ENCODE results near the gene ABHD1.

Gene ABHD1

DNA sequence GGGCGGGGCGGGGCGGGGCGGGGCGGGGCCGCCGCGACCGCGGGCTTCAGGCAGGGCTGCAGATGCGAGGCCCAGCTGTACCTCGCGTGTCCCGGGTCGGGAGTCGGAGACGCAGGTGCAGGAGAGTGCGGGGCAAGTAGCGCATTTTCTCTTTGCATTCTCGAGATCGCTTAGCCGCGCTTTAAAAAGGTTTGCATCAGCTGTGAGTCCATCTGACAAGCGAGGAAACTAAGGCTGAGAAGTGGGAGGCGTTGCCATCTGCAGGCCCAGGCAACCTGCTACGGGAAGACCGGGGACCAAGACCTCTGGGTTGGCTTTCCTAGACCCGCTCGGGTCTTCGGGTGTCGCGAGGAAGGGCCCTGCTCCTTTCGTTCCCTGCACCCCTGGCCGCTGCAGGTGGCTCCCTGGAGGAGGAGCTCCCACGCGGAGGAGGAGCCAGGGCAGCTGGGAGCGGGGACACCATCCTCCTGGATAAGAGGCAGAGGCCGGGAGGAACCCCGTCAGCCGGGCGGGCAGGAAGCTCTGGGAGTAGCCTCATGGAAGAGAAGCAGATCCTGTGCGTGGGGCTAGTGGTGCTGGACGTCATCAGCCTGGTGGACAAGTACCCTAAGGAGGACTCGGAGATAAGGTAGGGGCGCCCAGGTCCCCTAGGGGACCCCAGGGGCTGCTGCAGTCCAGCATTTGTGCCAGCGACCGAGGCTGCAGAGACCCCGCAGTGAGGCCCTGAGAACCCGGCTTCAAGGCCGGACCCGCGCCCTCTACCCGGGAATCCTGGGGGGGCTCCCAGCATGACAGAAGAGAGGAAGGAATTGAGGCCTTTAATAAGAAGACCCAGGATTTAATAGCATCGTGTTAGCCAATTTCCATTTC is 36.7 kb upstream of the ABHD1 start, which contains the start of gene KHK:
Gene KHK, plus strand, starts transcription at position 49 of the 870 bp plus-strand sequence. Its CDS starts 488 bp downstream, at position 537.
- no peak for DNase-seq (ENCODE audit: low read depth)

DNA sequence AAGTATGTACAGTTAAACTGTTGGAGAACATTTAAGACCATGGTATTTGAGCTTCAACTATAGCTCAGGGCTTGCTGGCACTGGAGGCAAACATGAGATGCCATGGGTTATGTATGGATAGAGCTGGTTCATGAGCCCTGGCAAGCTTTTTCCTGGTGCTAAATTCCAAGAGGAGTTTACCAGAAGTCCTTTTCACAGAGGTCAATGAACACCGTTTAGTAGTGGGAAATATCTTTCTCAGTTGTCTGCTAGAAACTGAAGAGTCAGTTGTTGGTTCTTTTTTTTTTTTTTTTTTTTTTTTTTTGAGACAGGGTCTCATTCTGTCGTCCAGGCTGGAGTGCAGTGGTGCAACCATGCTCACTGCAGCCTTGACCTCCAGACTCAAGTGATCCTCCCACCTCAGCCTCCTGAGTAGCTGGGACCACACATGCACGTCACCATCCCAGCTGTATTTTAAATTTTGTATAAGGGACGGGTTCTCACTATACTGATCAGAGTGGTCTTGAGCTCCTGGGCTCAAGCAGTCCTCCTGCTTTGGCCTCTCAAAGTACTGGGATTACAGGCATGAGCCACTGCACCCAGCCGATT is 35.7 kb upstream of the ABHD1 start:
- no peak for DNase-seq (ENCODE audit: low read depth)

DNA sequence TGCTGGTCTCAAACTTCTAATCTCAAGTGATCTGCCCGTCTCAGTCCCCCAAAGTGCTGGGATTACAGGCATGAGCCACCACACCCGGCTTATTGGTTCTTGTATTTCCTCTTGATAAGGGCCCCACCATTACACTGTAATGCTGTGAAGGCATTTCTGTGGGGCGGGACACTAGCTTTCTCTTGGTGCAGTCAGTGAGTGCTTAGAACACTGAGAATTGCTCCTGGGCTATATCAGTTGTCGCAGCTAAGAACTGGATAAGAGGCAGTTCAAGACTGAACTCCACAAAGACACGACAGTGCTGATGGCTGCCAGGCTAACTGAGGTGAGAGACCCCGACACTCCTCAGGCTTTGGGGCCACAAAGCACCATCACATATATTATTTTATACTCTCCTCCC is 35.0 kb upstream of the ABHD1 start:
- no peak for DNase-seq (ENCODE audit: low read depth)

DNA sequence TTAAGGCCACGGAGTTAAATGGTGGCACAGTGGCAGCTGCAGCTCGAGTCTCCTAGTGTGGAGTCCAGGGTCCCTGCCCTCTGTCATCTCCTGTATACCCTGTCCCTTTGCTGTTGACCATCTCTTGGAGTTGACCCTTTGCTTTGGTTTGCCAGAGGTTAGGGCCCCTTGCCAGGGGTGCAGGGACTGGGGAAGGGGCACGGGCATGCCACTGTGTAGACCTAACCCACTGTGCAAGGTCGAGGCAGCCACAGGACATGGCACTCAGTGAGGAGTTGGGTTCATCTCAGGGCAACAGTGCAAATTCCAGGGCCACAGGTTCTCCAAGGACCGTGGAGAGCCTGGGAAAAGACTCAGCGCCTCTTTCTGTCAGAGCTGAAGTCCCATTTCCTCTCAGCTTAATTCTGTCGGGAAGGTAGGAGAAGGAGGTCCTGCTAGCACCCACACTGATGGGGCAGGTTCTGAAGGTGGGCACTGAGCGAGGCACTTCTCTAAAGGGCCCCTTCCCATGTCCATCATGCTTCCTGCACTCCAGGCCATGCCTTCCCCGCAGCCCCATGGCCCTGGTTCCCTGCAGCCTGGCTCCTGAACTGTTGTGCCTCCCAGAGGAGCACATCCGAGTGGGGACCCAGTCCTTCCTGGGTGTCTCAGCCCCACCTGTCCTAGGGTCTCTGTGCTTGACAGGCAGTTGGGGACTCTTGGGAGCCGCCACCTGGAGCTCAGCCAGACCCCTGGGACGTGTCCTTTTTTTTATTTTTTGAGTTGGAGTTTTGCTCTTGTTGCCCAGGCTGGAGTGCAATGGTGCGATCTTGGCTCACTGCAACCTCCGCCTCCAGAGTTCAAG is 34.3 kb upstream of the ABHD1 start:
- DNase-seq (ENCODE audit: low read depth) = no peak

DNA sequence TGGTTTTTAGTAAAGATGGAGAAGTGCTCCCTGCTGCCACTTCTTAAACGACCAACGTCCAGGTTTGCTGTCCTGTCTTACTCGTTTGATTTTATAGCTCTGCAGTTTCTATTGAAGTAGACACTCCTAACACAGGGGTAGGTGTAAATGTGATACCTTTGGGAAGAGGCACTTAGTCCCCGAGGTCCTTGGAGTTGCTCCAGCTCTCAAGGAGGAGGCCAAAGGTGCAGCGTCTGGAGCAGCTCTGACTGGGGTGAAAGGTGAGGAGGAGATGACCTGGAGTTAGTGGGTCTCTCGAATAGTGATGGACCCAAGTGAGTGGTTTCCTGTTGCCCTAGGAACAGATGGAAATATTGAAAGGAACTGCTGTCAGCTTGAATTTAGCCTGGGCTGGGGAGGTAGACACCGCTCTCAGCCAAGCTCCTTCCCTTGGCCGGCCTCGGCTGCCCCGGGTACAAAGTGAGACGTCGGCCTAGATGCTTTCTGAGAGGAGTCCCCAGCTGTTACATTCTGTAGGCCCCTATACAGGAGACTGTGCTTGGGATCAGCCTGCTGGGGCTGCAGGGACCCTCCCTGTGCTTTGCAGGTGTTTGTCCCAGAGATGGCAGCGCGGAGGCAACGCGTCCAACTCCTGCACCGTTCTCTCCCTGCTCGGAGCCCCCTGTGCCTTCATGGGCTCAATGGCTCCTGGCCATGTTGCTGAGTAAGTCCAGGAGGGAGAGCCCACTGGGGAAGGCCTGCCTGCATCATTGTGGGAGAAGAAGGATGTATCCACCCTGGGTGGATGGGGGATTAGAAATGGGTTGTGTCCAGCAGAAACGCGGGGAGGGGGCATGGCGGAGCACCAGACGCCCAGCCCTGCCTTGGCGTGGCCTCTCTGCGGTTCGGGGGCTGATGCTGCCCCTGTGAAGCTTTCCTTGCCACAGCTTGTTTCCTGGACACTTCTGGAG is 31.6 kb upstream of the ABHD1 start:
- DNase-seq (ENCODE audit: low read depth) = no peak

DNA sequence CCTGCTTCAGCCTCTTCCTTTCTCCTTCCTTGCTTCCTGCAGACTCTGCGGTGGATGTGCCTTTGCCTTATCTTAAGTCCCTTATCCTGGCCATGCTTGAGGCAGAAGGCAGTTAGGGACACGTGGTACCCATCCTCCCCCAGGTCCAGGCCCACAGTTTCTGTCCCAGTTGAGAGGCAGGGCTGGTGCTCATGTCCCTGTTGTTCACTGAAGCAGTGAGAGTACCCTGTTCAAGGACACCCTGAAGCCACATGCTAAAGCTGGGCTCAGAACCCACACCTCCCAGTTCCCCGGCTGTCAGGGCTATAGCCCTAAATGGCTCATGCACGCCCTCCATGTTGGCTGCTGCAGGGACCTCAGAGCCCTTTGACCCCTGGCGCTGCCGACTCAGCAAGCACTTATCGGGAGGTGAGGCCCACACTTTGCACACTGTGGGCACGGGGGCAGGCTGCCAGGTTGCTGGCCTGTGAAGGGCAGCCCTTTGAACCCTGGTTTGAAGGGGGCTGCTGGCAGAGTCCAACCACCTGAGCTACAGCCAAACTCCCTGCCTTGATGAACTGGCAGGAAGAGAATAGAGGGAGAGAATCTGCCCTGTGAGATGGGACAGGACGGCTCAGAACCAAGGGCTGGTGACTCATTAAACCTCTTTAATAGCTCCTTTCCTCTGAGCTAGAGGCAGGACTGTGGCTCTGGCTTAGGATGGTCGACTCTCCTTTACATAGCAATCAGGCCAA is 30.8 kb upstream of the ABHD1 start:
- DNase-seq (ENCODE audit: low read depth) = no peak

DNA sequence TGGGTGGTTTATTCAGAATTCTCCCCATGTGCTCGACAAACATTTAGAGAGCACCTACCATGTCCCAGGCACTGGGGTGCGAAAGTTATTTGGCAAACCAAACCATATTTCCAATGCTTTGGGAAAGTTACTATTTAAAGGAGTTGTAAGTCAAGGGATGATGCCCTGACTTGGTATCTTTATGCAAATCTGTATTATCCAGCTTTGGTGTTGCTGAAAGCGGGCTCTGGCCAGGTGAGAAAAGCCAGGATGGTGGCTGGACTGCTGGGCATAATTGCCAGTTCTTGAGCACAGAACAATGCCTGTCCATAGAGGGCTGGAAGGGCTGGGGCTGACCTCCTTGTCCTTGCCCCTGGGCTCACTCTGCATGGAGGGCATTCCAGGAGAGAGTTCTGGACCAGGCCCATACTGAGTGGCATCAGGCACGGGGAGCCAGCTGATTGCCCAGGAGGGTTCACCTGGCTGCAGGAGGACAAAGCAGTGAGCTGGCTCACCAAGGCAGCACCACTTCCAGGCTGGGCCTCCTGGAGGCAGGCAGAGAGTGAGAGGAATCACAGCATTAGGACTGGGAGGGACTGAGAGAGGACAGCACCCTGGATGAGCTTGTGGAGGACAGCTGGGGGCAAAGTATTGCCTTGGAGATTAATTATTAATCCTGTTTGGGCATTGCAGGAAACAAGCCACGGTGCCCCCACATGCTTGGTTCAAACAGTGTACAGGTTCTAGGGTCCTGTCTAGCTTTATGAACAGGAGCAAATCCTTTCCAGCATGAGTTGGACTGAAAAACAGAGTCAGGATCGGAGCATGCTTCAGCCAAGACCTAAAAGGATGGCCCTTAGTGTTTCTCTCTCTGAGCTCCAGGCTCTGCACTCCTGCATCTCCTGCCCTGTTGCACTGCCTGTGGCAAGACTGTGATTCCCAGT is 29.9 kb upstream of the ABHD1 start:
- DNase-seq (ENCODE audit: low read depth) = no peak

DNA sequence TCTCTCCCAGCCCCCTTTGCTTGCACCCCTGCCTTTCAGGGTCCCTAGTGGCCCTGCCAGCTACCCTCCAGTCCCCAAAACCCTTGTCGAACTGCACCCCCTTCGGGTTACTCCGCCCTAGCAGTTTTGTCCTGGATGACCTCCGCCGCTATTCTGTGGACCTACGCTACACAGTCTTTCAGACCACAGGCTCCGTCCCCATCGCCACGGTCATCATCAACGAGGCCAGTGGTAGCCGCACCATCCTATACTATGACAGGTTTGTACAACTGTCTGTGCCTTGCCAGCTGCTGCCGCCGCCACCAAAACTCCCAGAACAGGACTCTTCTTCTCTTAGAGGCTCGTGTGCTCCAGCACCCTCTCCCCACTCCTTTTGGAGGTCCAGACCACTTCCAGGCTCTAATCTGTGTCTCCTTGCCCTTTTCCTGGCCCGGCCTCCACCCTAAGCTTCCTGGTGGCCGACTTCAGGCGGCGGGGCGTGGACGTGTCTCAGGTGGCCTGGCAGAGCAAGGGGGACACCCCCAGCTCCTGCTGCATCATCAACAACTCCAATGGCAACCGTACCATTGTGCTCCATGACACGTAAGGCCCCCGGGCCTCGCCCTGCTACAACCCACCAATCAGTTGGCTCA is 29.1 kb upstream of the ABHD1 start:
- DNase-seq (ENCODE audit: low read depth) = no peak

DNA sequence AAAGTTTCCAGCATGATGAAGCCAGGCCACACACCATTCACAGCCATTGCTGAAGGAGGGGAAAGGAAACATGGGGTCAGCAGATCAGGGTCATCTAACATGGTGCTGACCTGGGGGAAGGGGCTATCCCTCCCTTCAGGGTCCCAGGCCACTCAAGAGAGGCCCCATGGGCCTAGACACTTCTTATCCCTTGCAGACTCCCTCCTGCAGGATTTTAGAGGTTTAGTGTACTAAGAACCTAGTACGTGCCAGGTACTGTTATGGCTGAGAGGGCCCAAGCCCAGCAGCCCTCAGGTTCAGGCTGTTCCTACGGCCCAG is 28.2 kb upstream of the ABHD1 start:
- no peak for DNase-seq (ENCODE audit: low read depth)

DNA sequence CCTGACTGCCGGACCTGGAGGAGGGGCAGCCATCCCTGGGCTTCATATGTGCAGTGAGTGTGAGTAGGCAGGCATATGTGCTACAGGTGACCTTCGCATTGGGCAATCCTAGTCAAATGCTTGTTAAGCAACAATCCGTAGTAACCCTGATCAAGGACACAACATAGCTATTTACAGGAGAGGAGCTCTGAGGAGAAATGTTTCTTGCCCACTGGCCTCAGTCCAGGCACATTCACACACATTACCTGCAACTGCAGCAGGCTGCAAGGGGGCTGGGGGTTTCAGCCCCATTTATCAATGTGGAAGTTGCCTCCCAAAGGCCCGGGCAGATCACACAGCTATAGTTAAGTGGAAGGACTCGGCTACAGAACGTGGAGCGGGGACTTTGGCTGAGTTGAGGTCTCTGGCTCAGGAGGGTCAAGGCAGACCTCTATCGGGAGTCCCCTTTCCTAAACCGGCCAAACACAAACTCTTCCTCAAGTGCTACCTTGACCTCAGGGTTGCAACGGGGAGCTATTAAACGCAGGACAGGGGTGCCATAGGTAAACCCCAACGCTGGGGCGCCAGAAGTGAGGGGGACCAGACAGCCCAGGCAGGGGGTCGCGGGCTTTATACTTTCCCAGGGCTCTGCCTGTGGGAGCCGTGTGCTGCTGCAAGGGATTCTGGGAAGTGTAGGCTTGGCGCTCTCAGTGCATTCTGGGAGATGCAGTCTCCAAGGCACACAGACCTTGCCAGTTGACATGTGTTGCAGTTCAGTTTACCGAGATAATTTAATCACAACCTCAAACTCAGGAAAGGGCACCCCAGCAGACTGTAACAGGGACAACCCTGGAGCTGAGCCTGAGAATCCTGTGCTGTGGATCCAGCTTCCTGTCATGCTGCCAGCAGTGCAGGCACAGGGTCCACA is 27.6 kb upstream of the ABHD1 start:
- DNase-seq (ENCODE audit: low read depth) = no peak

DNA sequence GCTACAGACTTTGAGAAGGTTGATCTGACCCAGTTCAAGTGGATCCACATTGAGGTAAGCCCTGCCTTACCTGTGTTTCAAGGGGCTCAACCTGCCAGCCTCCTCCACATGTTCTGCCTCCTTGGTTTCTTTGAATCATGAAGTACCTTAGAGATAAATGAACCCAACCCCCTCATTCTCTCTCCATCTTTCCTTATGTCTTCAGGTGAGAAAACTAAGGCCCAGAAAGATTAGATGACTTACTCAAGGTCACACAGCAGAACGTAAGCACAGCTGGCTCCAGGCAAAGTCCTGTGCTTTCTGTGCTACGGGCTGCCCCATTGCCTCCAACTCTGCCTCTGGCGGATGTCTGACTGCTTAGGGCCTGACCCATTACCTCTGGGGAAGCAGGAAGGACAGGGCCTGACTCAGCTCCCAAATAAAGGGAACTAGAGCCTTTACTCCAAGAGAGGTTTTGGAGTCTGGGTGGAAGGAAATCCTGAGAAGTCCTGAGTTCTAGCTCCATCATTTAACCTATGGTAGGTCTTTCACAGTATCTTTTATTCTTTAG is 26.8 kb upstream of the ABHD1 start:
- DNase-seq (ENCODE audit: low read depth) = no peak

DNA sequence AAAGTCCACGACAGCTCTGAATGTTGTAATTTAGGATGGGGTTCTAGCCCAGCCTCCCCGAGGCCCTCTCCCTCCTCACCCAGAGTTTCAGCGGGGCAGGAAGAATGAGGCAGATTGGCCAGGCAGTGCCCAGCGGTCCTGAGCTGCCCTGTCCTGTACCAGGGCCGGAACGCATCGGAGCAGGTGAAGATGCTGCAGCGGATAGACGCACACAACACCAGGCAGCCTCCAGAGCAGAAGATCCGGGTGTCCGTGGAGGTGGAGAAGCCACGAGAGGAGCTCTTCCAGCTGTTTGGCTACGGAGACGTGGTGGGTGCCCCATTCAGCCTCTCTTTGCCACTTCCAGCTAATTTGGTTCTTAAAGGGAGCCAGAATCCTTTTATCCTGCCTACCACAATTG is 26.3 kb upstream of the ABHD1 start:
- DNase-seq (ENCODE audit: low read depth) = no peak

DNA sequence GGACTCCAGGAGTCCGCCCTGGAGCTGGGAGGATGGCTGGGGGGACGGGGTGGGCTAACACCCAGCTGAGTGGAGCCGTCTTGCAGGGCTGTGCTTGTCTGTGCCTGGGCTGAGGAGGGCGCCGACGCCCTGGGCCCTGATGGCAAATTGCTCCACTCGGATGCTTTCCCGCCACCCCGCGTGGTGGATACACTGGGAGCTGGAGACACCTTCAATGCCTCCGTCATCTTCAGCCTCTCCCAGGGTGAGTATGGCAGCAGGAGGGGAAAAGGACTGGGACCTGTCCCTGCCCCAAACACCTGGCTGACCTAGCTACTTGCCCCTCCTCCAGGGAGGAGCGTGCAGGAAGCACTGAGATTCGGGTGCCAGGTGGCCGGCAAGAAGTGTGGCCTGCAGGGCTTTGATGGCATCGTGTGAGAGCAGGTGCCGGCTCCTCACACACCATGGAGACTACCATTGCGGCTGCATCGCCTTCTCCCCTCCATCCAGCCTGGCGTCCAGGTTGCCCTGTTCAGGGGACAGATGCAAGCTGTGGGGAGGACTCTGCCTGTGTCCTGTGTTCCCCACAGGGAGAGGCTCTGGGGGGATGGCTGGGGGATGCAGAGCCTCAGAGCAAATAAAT is 24.2 kb upstream of the ABHD1 start:
- DNase-seq (ENCODE audit: low read depth) = no peak

DNA sequence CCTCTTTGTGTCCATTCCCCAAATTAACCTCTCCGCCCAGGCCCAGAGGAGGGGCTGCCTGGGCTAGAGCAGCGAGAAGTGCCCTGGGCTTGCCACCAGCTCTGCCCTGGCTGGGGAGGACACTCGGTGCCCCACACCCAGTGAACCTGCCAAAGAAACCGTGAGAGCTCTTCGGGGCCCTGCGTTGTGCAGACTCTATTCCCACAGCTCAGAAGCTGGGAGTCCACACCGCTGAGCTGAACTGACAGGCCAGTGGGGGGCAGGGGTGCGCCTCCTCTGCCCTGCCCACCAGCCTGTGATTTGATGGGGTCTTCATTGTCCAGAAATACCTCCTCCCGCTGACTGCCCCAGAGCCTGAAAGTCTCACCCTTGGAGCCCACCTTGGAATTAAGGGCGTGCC is 23.6 kb upstream of the ABHD1 start:
- DNase-seq (ENCODE audit: low read depth) = no peak

DNA sequence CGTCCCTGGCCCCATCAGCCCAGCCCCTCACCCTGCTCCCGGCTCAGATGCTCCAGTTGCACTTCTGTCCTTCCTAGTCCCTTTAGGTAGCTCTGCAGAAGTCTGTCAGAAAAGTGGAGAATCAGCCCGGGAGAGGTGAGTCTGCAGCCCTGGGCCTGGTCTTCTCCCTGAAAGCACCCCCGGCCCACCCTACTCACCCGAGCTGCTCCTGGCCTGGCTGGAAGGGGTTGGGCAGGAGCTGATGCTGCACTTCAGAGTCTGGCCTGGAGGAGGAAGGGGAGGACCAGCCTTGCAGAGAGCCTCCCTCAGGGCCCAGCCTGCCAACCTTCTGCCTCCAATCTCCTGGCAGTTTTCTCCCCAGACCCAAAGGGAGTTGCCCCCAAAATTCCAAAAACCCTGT is 21.3 kb upstream of the ABHD1 start:
- no peak for DNase-seq (ENCODE audit: low read depth)

DNA sequence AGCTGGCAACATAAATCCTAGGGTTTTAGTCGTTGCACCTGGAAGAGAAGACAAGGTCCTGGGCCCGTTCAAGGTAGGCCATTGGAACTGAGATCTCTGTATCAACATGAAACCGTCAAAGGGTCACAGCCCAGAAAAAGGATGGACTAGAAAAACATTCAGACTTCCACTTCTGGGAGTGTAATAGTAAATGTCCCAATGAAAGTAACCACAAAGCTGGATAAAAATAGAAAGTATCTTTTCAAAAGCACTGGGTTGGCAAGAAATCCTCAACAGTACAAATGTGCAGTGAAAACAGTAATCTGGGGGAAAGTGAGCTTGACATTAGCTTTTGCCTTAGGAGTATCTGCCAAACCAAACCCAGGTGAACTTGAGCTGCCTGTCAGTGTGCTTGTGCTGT is 17.6 kb upstream of the ABHD1 start:
- no peak for DNase-seq (ENCODE audit: low read depth)

DNA sequence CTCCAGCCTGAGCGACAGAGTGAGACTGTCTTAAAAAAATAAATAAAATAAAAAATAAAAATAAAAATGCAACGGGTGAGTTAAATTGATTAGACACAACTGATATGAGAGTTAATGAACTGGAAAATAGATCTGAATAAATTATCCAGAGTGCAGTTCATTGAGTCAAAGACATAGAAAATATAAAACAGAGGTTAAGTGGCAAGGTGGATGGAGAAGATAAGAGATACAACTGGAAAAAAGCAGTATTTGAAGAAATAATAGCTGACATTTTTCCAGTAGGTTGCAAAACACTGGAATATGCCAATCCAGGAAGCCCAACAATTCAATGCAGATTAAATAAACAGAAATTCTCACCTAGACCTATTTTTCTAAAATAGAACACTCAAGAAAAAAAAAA is 15.4 kb upstream of the ABHD1 start:
- DNase-seq (ENCODE audit: low read depth) = no peak

DNA sequence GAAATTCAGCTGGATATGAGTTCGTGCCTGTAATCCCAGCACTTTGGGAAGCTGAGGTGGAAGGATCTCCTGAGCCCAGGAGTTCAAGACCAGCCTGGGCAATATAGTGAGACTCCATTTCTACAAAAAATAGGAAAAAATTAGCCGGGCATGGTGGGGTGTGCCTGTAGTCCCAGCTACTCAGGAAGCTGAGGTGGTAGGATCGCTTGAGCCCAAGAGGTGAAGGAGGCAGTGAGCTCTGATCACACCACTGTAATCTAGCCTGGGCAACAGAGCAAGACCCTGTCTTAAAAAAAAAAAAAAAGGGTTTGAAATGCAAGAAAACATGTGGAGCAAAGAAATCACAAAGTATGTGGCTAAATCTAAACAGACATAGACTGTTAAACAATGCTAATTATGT is 14.5 kb upstream of the ABHD1 start:
- DNase-seq (ENCODE audit: low read depth) = no peak
